ENCODE data around the gene MAP3K13. TPM values are rescaled to one million over a fixed set of nuclear protein-coding genes. Genes with fewer than 3 reads are reported as not detected.
"Not testable (repeated sequence)": the region's sequence is repeated elsewhere in the genome, so short reads cannot be mapped to it uniquely, and the experiment has no call there.

Gene MAP3K13
- polyA plus RNA-seq, 3 donors, result 45.8 to 68.2 (median 47.5) TPM

DNA sequence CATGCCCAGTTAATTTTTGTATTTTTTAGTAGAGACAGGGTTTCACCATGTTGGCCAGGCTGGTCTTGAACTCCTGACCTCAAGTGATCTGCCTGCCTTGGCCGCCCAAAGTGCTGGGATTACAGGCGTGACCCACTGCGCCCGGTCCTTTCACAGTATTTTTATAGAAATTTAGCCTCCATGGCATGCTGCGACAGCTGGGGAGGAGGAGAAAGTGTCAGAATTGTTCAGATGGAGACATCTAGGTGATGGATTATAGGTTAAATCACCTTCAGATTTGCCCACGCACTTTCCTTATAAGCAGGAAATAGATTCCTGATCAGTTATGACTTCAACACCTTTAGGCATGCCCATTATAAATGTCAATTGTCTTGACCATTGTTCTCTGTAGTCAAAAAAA is 7.4 kb downstream of the MAP3K13 start:
- not testable (repeated sequence) for DNase-seq (ENCODE audit: extremely low read depth in 1 of 11, low read depth in 9 of 11, low spot score in 4 of 11)

DNA sequence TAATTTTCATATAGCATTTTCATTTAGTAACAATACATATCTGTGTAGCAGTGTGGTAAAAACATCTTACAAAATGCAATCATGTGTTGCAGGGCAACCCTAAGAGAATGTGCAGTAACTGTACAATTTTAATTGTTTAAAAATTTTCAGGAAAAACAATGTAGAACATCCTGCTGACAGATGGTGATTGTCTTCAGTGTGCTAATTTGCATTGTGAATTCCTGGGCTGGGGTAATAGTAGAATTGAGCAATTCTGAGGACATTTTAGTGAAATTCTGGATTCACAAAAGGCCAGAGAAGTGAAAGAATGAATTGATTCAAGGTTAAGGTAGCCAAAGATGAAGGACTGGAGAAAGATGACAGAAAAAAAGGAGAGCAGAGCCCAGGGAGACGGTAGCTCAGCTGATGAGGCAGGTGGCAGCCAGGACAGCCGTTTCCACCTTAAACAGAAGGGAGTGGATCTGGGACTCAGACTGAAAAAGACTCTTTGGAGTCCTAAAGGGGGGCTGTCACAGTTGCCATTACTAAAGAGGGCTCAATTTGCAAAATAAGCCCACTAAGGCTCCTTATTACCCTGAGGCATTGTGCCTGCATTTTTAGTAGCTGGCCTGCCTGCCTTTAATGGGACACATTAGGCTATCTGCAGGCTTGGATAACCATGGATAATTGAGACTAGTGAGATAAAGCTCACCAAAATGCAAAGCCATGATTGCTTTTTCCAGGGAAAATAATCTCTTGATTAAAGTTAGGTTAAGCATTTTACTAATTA is 8.6 kb downstream of the MAP3K13 start:
- no peak for DNase-seq (ENCODE audit: extremely low read depth in 1 of 11, low read depth in 9 of 11, low spot score in 4 of 11)

- no peak for DNase-seq (ENCODE audit: extremely low read depth in 1 of 11, low read depth in 9 of 11, low spot score in 4 of 11)
Observed at GRCh38 chr3:185381320-185382058, 18.6 kb downstream of the MAP3K13 start.

GRCh38 chr3:185382154-185382553 is 19.2 kb downstream of the MAP3K13 start:
- no peak for DNase-seq (ENCODE audit: extremely low read depth in 1 of 11, low read depth in 9 of 11, low spot score in 4 of 11)

GRCh38 chr3:185386515-185386914 is 23.6 kb downstream of the MAP3K13 start:
- not testable (repeated sequence) for DNase-seq (ENCODE audit: extremely low read depth in 1 of 11, low read depth in 9 of 11, low spot score in 4 of 11)

DNA sequence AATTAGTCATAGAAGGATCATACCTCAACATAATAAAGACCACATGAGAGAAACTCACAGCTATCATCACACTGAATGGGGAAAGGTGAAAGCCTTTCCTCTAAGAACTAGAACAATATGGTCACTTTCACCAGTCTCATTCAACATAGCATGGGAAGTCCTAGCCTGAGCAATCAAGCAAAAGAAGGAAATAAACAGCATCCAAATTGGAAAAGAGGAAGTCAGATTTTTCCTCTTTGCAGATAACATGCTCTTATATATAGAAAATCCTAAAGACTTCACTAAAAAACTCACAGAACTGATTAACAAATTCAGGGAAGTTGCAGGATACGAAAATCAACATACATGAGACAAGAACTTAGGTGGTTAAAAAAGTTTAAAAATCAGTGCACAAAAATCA is 24.7 kb downstream of the MAP3K13 start:
- no peak for DNase-seq (ENCODE audit: extremely low read depth in 1 of 11, low read depth in 9 of 11, low spot score in 4 of 11)

DNA sequence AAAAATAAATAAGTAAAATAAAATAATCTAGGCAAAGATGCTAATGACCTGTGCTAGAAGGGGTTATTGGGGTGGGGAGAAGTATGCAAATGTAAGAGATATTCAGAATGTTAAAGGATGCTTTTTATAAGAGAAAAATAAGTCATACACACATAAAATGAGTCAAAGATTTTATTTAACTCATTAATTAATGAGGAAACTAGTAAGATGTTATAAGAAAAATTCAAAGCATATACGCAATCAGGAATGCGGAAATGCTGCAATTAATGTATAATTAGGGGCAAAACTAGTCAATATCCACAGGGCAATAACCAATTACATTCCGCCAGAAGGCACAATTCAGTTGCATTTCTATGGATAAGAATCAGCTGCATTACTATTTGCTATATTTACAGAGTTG is 30.1 kb downstream of the MAP3K13 start:
- no peak for DNase-seq (ENCODE audit: extremely low read depth in 1 of 11, low read depth in 9 of 11, low spot score in 4 of 11)

- DNase-seq (ENCODE audit: extremely low read depth in 1 of 11, low read depth in 9 of 11, low spot score in 4 of 11), result no peak
Observed at GRCh38 chr3:185397676-185398075, 34.7 kb downstream of the MAP3K13 start.

GRCh38 chr3:185399737-185400667 is 37.1 kb downstream of the MAP3K13 start:
- no peak for DNase-seq (ENCODE audit: extremely low read depth in 1 of 11, low read depth in 9 of 11, low spot score in 4 of 11)

- DNase-seq (ENCODE audit: extremely low read depth in 1 of 11, low read depth in 9 of 11, low spot score in 4 of 11), result no peak
Observed at GRCh38 chr3:185400866-185401265, 37.9 kb downstream of the MAP3K13 start.

DNA sequence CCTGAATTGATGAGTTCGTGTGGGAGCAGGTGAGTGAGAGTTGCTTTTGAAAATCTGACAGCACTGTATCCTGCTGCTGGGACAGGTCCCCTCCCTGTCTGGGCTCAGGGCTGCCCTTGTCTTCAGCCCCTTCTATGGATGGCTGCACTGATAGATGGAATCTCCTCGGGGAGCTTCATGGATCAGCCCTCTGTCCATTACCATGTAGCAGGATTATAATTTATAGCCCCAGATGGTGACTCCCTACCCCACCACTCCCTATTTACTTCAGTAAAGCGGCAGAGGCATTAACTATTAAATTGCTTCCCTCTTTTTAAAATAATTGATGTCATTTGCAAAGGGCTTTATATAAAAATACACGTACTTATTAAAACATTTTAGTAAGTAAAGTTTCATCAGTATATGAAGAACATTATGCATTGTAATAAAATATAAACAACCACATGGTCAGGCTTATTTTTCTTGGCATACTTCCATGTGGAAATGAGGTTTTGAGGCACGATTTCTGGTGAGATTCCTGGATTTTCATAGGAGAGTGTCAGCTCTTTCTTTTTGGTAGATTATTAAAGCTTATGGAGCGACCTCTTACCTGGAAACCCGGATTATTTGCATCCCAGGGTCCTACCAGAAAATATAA is 38.5 kb downstream of the MAP3K13 start:
- peak in 2 of 11 donors; percentile 9 to 13 for DNase-seq (ENCODE audit: extremely low read depth in 1 of 11, low read depth in 9 of 11, low spot score in 4 of 11)

GRCh38 chr3:185402561-185402960 is 39.6 kb downstream of the MAP3K13 start:
- peak in 6 of 11 donors; percentile 18 to 46 (median 30) for DNase-seq (ENCODE audit: extremely low read depth in 1 of 11, low read depth in 9 of 11, low spot score in 4 of 11)

DNA sequence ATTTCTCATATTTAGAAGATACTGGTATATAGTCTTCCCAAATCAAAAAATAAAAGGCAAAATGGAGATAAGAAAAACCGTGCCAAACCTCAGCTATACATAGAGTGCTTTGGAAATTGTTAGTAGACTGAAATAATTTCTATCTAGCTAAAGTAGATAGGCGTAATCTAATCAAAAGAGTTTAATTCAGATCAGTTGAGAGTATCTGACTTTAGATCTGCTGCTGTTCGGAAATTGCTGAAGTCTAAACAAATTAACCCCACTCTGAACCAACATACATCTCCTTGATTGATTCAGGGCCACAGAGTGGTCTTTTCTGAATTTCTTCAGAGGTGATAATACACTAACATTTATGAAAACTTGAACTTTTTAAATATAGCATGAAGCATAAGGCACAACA is 40.1 kb downstream of the MAP3K13 start:
- no peak for DNase-seq (ENCODE audit: extremely low read depth in 1 of 11, low read depth in 9 of 11, low spot score in 4 of 11)

DNA sequence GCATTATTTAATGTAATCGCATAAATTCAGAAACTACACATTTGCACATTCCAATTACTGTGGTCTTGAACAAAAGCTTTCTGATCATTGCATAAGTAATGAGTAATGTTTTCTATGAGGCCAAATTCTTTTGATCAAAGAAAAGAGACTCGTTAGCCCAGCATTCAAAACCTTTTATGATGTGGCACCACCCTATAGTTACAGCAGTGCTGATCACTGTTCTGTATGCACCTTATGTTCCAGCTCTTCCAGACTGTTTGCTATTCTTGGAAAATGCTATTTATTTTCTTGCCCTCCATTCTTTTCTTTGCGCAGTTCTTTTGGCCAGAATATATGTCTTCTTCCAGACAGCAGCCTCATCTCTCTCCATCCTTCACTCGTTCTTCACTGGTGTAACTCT is 42.3 kb downstream of the MAP3K13 start:
- no peak for DNase-seq (ENCODE audit: extremely low read depth in 1 of 11, low read depth in 9 of 11, low spot score in 4 of 11)

DNA sequence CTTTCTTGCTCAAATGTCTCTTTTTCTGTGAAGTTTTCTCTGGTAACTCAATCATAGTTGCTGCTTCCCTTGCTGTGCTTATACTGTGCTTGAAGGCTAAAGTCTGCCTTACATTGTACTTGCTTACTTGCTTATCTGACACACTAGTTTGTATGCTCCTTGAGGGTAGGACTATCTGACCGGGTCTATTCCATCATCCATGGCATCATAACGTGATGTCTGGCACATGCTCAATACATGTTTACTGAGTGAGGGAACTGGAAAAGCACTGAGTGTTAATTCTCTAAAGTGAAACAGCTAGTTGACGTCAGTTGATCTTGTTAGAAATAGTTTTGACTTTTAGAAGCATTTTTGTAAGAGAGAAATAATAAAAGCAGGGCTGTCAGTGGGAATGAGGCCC is 42.7 kb downstream of the MAP3K13 start:
- DNase-seq (ENCODE audit: extremely low read depth in 1 of 11, low read depth in 9 of 11, low spot score in 4 of 11), result no peak

- DNase-seq (ENCODE audit: extremely low read depth in 1 of 11, low read depth in 9 of 11, low spot score in 4 of 11), result no peak
Observed at GRCh38 chr3:185406121-185406620, 43.2 kb downstream of the MAP3K13 start.

DNA sequence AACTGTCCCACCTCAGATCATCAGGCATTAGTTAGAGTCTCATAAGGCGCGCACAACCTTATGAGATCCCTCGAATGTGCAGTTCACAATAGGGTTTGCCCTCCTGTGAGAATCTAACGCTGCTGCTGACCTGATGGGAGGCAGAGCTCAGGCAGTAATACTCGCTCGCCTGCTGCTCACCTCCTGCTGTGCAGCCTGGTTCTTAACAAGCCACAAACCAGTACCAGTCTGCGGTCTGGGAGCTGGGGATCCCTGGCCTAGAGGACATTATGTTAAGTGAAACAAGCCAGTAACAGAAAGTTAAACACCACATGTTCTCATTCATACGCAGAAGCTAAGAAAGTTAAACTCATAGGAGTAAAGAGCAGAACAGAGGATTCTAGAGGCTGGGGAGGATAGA is 47.0 kb downstream of the MAP3K13 start:
- no peak for DNase-seq (ENCODE audit: extremely low read depth in 1 of 11, low read depth in 9 of 11, low spot score in 4 of 11)

GRCh38 chr3:185411133-185411532 is 48.2 kb downstream of the MAP3K13 start:
- DNase-seq (ENCODE audit: extremely low read depth in 1 of 11, low read depth in 9 of 11, low spot score in 4 of 11), result no peak

DNA sequence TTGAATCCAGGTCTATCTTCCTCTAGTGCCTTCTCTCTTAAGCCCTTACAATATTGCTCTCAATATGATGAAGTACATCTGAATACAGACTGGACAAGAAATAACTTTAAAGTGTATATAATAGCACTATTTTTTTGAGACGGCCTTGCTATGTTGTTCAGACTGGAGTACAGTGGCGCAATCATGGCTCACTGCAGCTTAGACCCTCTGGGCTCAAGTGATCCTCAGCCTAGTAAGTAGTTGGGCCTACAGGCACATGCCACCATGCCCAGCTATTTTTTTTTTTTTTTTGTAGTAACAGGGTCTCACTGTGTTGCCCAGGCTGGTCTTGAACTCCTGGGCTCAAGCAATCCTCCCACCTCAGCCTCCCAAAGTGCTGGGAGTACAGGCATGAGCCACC is 53.6 kb downstream of the MAP3K13 start:
- DNase-seq (ENCODE audit: extremely low read depth in 1 of 11, low read depth in 9 of 11, low spot score in 4 of 11), result no peak

All from renal cortex interstitium (tissue), 11 donors.